Liver (tissue), 9 donors: ENCODE measurements around the gene STYXL2. TPM values are rescaled to one million over a fixed set of nuclear protein-coding genes. Genes with fewer than 3 reads are reported as not detected.

Source experiments
- DNase-seq: peaks from one replicate; pipeline ENCODE4 v3.0.0-alpha.2; 2017; ENCODE audit warnings: low spot score
- H3K27ac ChIP-seq, 2 donors: one replicate each; pipeline ENCODE4 v1.7.0; 2013; ENCODE audit warnings: inconsistent platforms in 2 of 2, low read length in 2 of 2, control low read depth in 1 of 2, low read depth in 1 of 2, mild to moderate bottlenecking in 1 of 2
- H3K27me3 ChIP-seq, 4 donors: one replicate each; pipeline versions ENCODE4 v1.6.1 to v1.7.0; 2013; ENCODE audit warnings: low read length in 3 of 4, inconsistent platforms in 1 of 4, mild to moderate bottlenecking in 1 of 4, moderate library complexity in 1 of 4; ENCODE audit not compliant: control insufficient read depth in 4 of 4, insufficient read depth in 4 of 4
- H3K36me3 ChIP-seq, 4 donors: one replicate each; pipeline versions ENCODE4 v1.6.1 to v1.7.0; 2013; ENCODE audit warnings: low read length in 3 of 4, mild to moderate bottlenecking in 3 of 4, low read depth in 1 of 4, moderate library complexity in 1 of 4; ENCODE audit not compliant: control insufficient read depth in 4 of 4, insufficient read depth in 3 of 4
- H3K4me1 ChIP-seq, 4 donors: one replicate each; pipeline versions ENCODE4 v1.6.1 to v1.7.0; 2013; ENCODE audit warnings: low read length in 3 of 4, mild to moderate bottlenecking in 3 of 4, moderate library complexity in 1 of 4; ENCODE audit not compliant: control insufficient read depth in 4 of 4, insufficient read depth in 4 of 4
- H3K4me3 ChIP-seq, 3 donors: one replicate each; pipeline versions ENCODE4 v1.6.1 to v1.7.0; 2013; ENCODE audit warnings: low read length in 3 of 3, control low read depth in 1 of 3, low read depth in 1 of 3, mild to moderate bottlenecking in 1 of 3
- H3K9ac ChIP-seq, 2 donors: one replicate each; pipeline ENCODE4 v1.7.0; 2013; ENCODE audit warnings: low read length in 2 of 2, mild to moderate bottlenecking in 2 of 2, moderate library complexity in 2 of 2, control low read depth in 1 of 2, low read depth in 1 of 2
- H3K9me3 ChIP-seq, 4 donors: one replicate each; pipeline versions ENCODE4 v1.6.1 to v1.7.0; 2013; ENCODE audit warnings: low read length in 3 of 4; ENCODE audit not compliant: control insufficient read depth in 4 of 4
- ATF3 ChIP-seq: IDR thresholded peaks from 2 replicates; pipeline ENCODE4 v1.6.1; 2016; ENCODE audit warnings: antibody characterized with exemption
- CTCF ChIP-seq: fragments of 150-350 bp; IDR thresholded peaks from 2 replicates; pipeline ENCODE4 v1.5.1; 2017; ENCODE audit warnings: improper control_type of control experiment, low read depth, low read length; ENCODE audit not compliant: missing input control
- EGR1 ChIP-seq, 2 donors: IDR thresholded peaks; 2 replicates each; pipeline ENCODE4 v1.6.1; 2016 to 2018; ENCODE audit warnings: antibody characterized with exemption in 2 of 2, low read depth in 2 of 2
- FOXA1 ChIP-seq: IDR thresholded peaks from 2 replicates; pipeline ENCODE4 v1.6.1; 2016; ENCODE audit warnings: antibody characterized with exemption
- FOXA2 ChIP-seq: IDR thresholded peaks from 2 replicates; pipeline ENCODE4 v1.6.1; 2016; ENCODE audit warnings: antibody characterized with exemption
- GABPA ChIP-seq, 2 donors: IDR thresholded peaks in 1 of 2; conservative IDR thresholded peaks in 1 of 2; 2 replicates each; pipeline ENCODE4 v1.6.1; 2016; ENCODE audit warnings: antibody characterized with exemption in 2 of 2, mild to moderate bottlenecking in 1 of 2, moderate library complexity in 1 of 2
- HNF4A ChIP-seq, 2 donors: conservative IDR thresholded peaks; 2 replicates each; pipeline ENCODE4 v1.6.1; 2016; ENCODE audit warnings: antibody characterized with exemption in 2 of 2, mild to moderate bottlenecking in 2 of 2
- HNF4G ChIP-seq: IDR thresholded peaks from 2 replicates; pipeline ENCODE4 v1.6.1; 2016; ENCODE audit warnings: antibody characterized with exemption
- JUND ChIP-seq, 2 donors: IDR thresholded peaks; 2 replicates each; pipeline ENCODE4 v1.6.1; 2016; ENCODE audit warnings: antibody characterized with exemption in 2 of 2
- MAX ChIP-seq: IDR thresholded peaks from 2 replicates; pipeline ENCODE4 v1.6.1; 2016; ENCODE audit warnings: antibody characterized with exemption
- NR2F2 ChIP-seq: IDR thresholded peaks from 2 replicates; pipeline ENCODE4 v1.6.1; 2016; ENCODE audit warnings: antibody characterized with exemption
- RAD21 ChIP-seq, 2 donors: IDR thresholded peaks; 2 replicates each; pipeline ENCODE4 v1.6.1; 2016; ENCODE audit warnings: antibody characterized with exemption in 2 of 2, mild to moderate bottlenecking in 2 of 2
- RXRA ChIP-seq, 2 donors: IDR thresholded peaks; 2 replicates each; pipeline ENCODE4 v1.6.1; 2017 to 2018; ENCODE audit warnings: antibody characterized with exemption in 2 of 2, mild to moderate bottlenecking in 1 of 2
- SP1 ChIP-seq: IDR thresholded peaks from 2 replicates; pipeline ENCODE4 v1.6.1; 2018; ENCODE audit warnings: antibody characterized with exemption, mild to moderate bottlenecking
- TAF1 ChIP-seq: conservative IDR thresholded peaks from 2 replicates; pipeline ENCODE4 v1.6.1; 2016; ENCODE audit warnings: antibody characterized with exemption, mild to moderate bottlenecking
- YY1 ChIP-seq: IDR thresholded peaks from 2 replicates; pipeline ENCODE4 v1.6.1; 2016; ENCODE audit warnings: antibody characterized with exemption, mild to moderate bottlenecking
- WGBS: extraction: QIAGEN DNeasy Blood & Tissue Kit; methylation state at CpG from one replicate; pipeline ENCODE4 v1.1.7; 2013; 5-methylcytosine and 5-hydroxymethylcytosine counted together
- polyA plus RNA-seq, 2 donors: library from polyadenylated mRNA; stranded (reverse) in 1 of 2; unstranded in 1 of 2; fragments of 200-250 nt in 1 of 2; fragments of >200 nt in 1 of 2; fragmentation: Nextera tagmentation in 1 of 2; extraction: Ambion mirVana in 1 of 2; gene quantifications; one replicate each; pipeline versions ENCODE4 v1.2.1 to v1.2.3, GENCODE V29; 2013 to 2015
- total RNA-seq, 2 donors: library from RNA; depleted of rRNA; stranded (reverse); fragments of >200 nt; gene quantifications; one replicate each; pipeline ENCODE4 v1.2.3, GENCODE V29; 2014
- TF ChIP-seq, protein P1 (sequence below): IDR thresholded peaks from 2 replicates; pipeline ENCODE4 v1.6.1; 2016; ENCODE audit warnings: antibody characterized with exemption, mild to moderate bottlenecking
- TF ChIP-seq, protein P2 (sequence below): IDR thresholded peaks from 2 replicates; pipeline ENCODE4 v1.6.1; 2016; ENCODE audit warnings: antibody characterized with exemption
- donor health status: healthy.
- donor health status: healthy.
- donor health status: healthy.
- donor health status: healthy.
- donor health status: healthy.

Gene STYXL2
- total and polyA plus RNA-seq, 4 donors: 0.28 TPM; not detected in 3

GRCh38 chr1:167068761-167069160, 25.1 kb upstream of the STYXL2 start:
- H3K36me3 ChIP-seq: no peaks in the 10 kb centered on the region
- TF ChIP-seq FOXA2: no peak
- TF ChIP-seq YY1: no peak
- TF ChIP-seq ATF3: no peak
- TF ChIP-seq SP1: no peak
- TF ChIP-seq, protein P1, sequence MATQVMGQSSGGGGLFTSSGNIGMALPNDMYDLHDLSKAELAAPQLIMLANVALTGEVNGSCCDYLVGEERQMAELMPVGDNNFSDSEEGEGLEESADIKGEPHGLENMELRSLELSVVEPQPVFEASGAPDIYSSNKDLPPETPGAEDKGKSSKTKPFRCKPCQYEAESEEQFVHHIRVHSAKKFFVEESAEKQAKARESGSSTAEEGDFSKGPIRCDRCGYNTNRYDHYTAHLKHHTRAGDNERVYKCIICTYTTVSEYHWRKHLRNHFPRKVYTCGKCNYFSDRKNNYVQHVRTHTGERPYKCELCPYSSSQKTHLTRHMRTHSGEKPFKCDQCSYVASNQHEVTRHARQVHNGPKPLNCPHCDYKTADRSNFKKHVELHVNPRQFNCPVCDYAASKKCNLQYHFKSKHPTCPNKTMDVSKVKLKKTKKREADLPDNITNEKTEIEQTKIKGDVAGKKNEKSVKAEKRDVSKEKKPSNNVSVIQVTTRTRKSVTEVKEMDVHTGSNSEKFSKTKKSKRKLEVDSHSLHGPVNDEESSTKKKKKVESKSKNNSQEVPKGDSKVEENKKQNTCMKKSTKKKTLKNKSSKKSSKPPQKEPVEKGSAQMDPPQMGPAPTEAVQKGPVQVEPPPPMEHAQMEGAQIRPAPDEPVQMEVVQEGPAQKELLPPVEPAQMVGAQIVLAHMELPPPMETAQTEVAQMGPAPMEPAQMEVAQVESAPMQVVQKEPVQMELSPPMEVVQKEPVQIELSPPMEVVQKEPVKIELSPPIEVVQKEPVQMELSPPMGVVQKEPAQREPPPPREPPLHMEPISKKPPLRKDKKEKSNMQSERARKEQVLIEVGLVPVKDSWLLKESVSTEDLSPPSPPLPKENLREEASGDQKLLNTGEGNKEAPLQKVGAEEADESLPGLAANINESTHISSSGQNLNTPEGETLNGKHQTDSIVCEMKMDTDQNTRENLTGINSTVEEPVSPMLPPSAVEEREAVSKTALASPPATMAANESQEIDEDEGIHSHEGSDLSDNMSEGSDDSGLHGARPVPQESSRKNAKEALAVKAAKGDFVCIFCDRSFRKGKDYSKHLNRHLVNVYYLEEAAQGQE: no peak
- TF ChIP-seq MAX: no peak
- TF ChIP-seq, protein P2, sequence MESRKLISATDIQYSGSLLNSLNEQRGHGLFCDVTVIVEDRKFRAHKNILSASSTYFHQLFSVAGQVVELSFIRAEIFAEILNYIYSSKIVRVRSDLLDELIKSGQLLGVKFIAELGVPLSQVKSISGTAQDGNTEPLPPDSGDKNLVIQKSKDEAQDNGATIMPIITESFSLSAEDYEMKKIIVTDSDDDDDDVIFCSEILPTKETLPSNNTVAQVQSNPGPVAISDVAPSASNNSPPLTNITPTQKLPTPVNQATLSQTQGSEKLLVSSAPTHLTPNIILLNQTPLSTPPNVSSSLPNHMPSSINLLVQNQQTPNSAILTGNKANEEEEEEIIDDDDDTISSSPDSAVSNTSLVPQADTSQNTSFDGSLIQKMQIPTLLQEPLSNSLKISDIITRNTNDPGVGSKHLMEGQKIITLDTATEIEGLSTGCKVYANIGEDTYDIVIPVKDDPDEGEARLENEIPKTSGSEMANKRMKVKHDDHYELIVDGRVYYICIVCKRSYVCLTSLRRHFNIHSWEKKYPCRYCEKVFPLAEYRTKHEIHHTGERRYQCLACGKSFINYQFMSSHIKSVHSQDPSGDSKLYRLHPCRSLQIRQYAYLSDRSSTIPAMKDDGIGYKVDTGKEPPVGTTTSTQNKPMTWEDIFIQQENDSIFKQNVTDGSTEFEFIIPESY: no peak
- TF ChIP-seq JUND (IDR thresholded peaks at IDR 0.05): no peak
- no peak for TF ChIP-seq TAF1
- no peak for TF ChIP-seq RXRA (IDR thresholded peaks at IDR 0.05)
- no peak for TF ChIP-seq HNF4A (conservative IDR thresholded peaks at IDR 0.05)
- no peak for TF ChIP-seq CTCF
- TF ChIP-seq EGR1 (IDR thresholded peaks at IDR 0.05; ENCODE audit: low read depth in 2 of 2): no peak
- TF ChIP-seq HNF4G: no peak
- no peak for TF ChIP-seq GABPA (IDR thresholded peaks at IDR 0.05 in 1 of 2, conservative IDR thresholded peaks at IDR 0.05 in 1 of 2)
- TF ChIP-seq FOXA1: no peak
- no peak for TF ChIP-seq NR2F2
- no peak for TF ChIP-seq RAD21 (IDR thresholded peaks at IDR 0.05)
- 87% methylated on average over 13 of the region's 13 CpGs for WGBS
- DNase-seq: no peak
- H3K27me3 ChIP-seq: no peaks in the 10 kb centered on the region
- no peak overlapping the region for H3K9ac ChIP-seq
- H3K27ac ChIP-seq: no peak overlapping the region
- no peaks in the 10 kb centered on the region for H3K9me3 ChIP-seq
- peaks cover 0 to 2% (median 0%) of the 10 kb centered on the region in 4 donors for H3K4me1 ChIP-seq
- H3K4me3 ChIP-seq: no peak overlapping the region
